MCF 10A (cell line): Measurements from ENCODE around the gene ALG5. TPM values are rescaled to one million over a fixed set of nuclear protein-coding genes. Genes with fewer than 3 reads are reported as not detected.

ENCODE experiments used
- BruUV-seq: library from RNA; stranded (reverse); fragments of 400-500 nt; replicated peaks from 2 replicates; lab custom pipeline; 2021; lab: Mats Ljungman, UMichigan
- CTCF ChIA-PET: fragments of 300-600 bp; sonication (Branson Sonifier 250); formaldehyde crosslinking; extraction: SDS; loops from one replicate; lab custom pipeline; 2021; ENCODE audit warnings: antibody characterized with exemption, inconsistent platforms; lab: Yijun Ruan, JAX
- POLR2A ChIA-PET: fragments of 300-600, 350-650 bp; sonication (Branson Sonifier 250); formaldehyde crosslinking; extraction: SDS; loops from one replicate; lab custom pipeline; 2020; ENCODE audit warnings: antibody characterized with exemption, inconsistent platforms; lab: Yijun Ruan, JAX
- DNase-seq: peaks from one replicate; pipeline ENCODE4 v3.0.0-alpha.2; 2018; ENCODE audit not compliant: unreplicated experiment
- H3K27ac Mint-ChIP-seq: one replicate; pipeline ENCODE4 v1.8.0; 2022; ENCODE audit warnings: mild to moderate bottlenecking, low read depth, mixed read lengths; ENCODE audit not compliant: unreplicated experiment
- H3K27me3 Mint-ChIP-seq: one replicate; pipeline ENCODE4 v1.8.0; 2022; ENCODE audit warnings: mixed read lengths; ENCODE audit not compliant: insufficient read depth, unreplicated experiment
- H3K36me3 Mint-ChIP-seq: one replicate; pipeline ENCODE4 v1.8.0; 2022; ENCODE audit warnings: mild to moderate bottlenecking, moderate library complexity, mixed read lengths; ENCODE audit not compliant: insufficient read depth, unreplicated experiment
- H3K4me1 Mint-ChIP-seq: one replicate; pipeline ENCODE4 v1.8.0; 2022; ENCODE audit warnings: mixed read lengths; ENCODE audit not compliant: insufficient read depth, unreplicated experiment
- H3K4me3 Mint-ChIP-seq: one replicate; pipeline ENCODE4 v1.8.0; 2022; ENCODE audit warnings: mild to moderate bottlenecking, moderate library complexity, mixed read lengths; ENCODE audit not compliant: unreplicated experiment
- H3K9me3 Mint-ChIP-seq: one replicate; pipeline ENCODE4 v1.8.0; 2022; ENCODE audit warnings: mixed read lengths; ENCODE audit not compliant: unreplicated experiment
- CTCF ChIP-seq: fragments of 200-600 bp; IDR thresholded peaks from one replicate; pipeline ENCODE4 v1.8.0; 2022; ENCODE audit warnings: antibody characterized with exemption, mild to moderate bottlenecking; ENCODE audit not compliant: unreplicated experiment
- intact Hi-C: fragments of 100-400 bp; cut with micrococcal nuclease; formaldehyde crosslinking; loops from 2 replicates; pipeline ENCODE4 v1.14.1; 2022
- total RNA-seq: library from RNA; stranded (reverse); gene quantifications from 2 replicates; pipeline ENCODE4 v1.2.3, GENCODE V29; 2022

ALG5 gene
- total RNA-seq, 1 experiment from 2014 or later, result 51.2 TPM

GRCh38 chr13:36975172-36975571 is 24.0 kb downstream of the ALG5 start:
- POLR2A ChIA-PET, result interaction anchor here (2.3 kb wide), 1 partner anchor 25 kb away, joined by 5 read pairs; the partner anchor contains the start of gene EXOSC8
- Mint-ChIP-seq H3K4me3 (no peak overlapping the region), H3K27me3 (no peaks in the 10 kb centered on the region), H3K9me3 (no peaks in the 10 kb centered on the region), H3K27ac (no peak overlapping the region), H3K4me1 (no peaks in the 10 kb centered on the region), H3K36me3 (peaks cover 72% of the 10 kb centered on the region)
- BruUV-seq, result no TSS peak
- no peak for DNase-seq
- TF ChIP-seq CTCF, result no peak
- intact Hi-C loops, result no loop called here
- CTCF ChIA-PET, result interaction anchor here (1.2 kb wide), 1 partner anchor 14 kb away, joined by 3 read pairs; no protein-coding TSS in a partner anchor

GRCh38 chr13:36973621-36974295 is 25.4 kb downstream of the ALG5 start:
- CTCF ChIA-PET, result no interaction called here
- H3K4me3 Mint-ChIP-seq, result no peak overlapping the region
- POLR2A ChIA-PET, result interaction anchor here (1.0 to 2.3 kb wide), 3 partner anchors 24 to 115 kb away, joined by 3 to 5 read pairs (median 3); partner anchors contain the start of gene EXOSC8
- intact Hi-C loops, result no loop called here
- TF ChIP-seq CTCF, result no peak
- H3K9me3 Mint-ChIP-seq, result no peaks in the 10 kb centered on the region
- H3K36me3 Mint-ChIP-seq, result peaks cover 72% of the 10 kb centered on the region
- H3K27me3 Mint-ChIP-seq, result no peaks in the 10 kb centered on the region
- no peak overlapping the region for H3K27ac Mint-ChIP-seq
- DNase-seq, result no peak
- H3K4me1 Mint-ChIP-seq, result no peaks in the 10 kb centered on the region
- BruUV-seq, result no TSS peak

- intact Hi-C loops, result no loop called here
- H3K27ac Mint-ChIP-seq, result no peak overlapping the region
- H3K9me3 Mint-ChIP-seq, result no peaks in the 10 kb centered on the region
- no TSS peak for BruUV-seq
- H3K4me3 Mint-ChIP-seq, result no peak overlapping the region
- POLR2A ChIA-PET, result interaction anchor here (1.0 to 2.3 kb wide), 2 partner anchors 27 to 115 kb away, joined by 3 to 5 read pairs; partner anchors contain the start of gene EXOSC8
- H3K4me1 Mint-ChIP-seq, result no peaks in the 10 kb centered on the region
- no peak for DNase-seq
- H3K36me3 Mint-ChIP-seq, result peaks cover 70% of the 10 kb centered on the region
- CTCF ChIA-PET, result interaction anchor here (0.6 to 1.3 kb wide), 3 partner anchors 8 to 698 kb away, joined by 3 to 4 read pairs (median 3); no protein-coding TSS in a partner anchor
- TF ChIP-seq CTCF, result no peak
- H3K27me3 Mint-ChIP-seq, result no peaks in the 10 kb centered on the region
Measured at GRCh38 chr13:36973009-36973408, 26.1 kb downstream of the ALG5 start.

GRCh38 chr13:36966404-36966803 is 32.7 kb downstream of the ALG5 start:
- DNase-seq, result no peak
- no TSS peak for BruUV-seq
- Mint-ChIP-seq H3K36me3 (peaks cover 52% of the 10 kb centered on the region), H3K4me1 (peaks cover 8% of the 10 kb centered on the region), H3K9me3 (no peaks in the 10 kb centered on the region), H3K27ac (peak overlapping the region; percentile 88), H3K27me3 (no peaks in the 10 kb centered on the region), H3K4me3 (no peak overlapping the region)
- POLR2A ChIA-PET, result interaction anchor here (1.2 kb wide), 1 partner anchor 34 kb away, joined by 4 read pairs; the partner anchor contains the start of gene EXOSC8
- CTCF ChIA-PET, result interaction anchor here (0.7 to 2.8 kb wide), 2 partner anchors 15 to 519 kb away, joined by 3 to 17 read pairs; no protein-coding TSS in a partner anchor
- TF ChIP-seq CTCF, result no peak
- intact Hi-C loops, result no loop called here
